Measurements from ENCODE around the gene APEX1.

APEX1 gene

DNA sequence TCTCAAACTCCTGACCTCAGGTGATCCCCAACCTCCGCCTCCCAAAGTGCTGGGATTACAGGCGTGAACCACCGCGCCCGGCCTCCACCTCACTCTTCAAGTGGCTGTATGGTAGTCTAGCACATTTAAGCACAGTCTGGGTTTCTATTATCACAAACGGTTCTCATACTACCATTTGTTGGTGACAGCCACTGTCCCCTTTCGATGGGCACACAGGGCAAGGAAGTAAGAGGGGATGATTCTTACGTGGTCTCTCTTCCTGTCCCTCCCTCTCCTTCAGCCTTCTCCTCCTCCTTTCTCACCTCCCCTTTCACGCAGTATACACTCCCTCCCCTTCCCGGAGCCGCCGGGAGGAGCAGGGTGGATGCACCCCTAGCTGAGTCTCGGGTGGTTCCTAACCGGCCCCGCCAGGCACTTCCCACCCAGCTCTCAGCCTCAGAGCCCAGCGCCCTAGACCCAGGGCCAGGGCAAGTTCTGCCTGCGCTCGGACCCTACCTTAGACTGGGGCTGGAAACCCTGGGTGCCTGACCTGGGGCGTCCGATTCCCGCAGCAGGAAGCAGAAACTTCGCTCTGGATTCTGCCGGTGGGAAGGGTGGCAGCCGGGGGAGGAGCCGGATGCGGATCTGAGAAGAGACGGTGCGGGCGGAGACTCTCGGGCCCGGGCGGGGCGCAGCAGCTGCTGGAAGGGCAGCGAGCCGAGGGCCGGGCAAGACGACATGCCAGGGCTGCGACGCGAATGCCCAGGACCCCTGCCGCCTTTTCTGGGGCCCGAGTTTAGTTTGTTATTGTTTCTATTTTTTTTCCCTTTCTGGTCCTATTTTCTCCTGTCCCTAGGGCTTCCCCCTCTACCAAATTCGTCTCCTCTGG is 41.9 kb upstream of the APEX1 start, which contains the start of gene TEP1:
Gene TEP1 (minus strand): TSS at position 626 of the 868 bp plus-strand sequence. CDS start 5,062 bp downstream, outside the sequence.
- H3K36me3 ChIP-seq (ENCODE audit: insufficient read depth, low read length), result peaks cover 4% of the 10 kb centered on the region
- peak within 1 kb of the TSS; percentile 90 for H3K27ac ChIP-seq (ENCODE audit: low read length)
- ATAC-seq (ENCODE audit: insufficient read depth, low read depth), result peak; percentile 89
- peak; percentile 83 for DNase-seq
- H4K20me1 ChIP-seq (ENCODE audit: insufficient read depth, low read length), result no peaks in the 10 kb centered on the region
- H2AFZ ChIP-seq (ENCODE audit: low read depth, low read length), result peak within 1 kb of the TSS; percentile 97
- H3K27me3 ChIP-seq (ENCODE audit: insufficient read depth, low read length, poor library complexity), result no peaks in the 10 kb centered on the region
- H3K4me3 ChIP-seq (ENCODE audit: low read depth in 1 of 2, low read length in 2 of 2), result peak within 1 kb of the TSS; percentile 59 to 98
- H3K9ac ChIP-seq (ENCODE audit: low read depth, low read length), result peak within 1 kb of the TSS; percentile 84
- TF ChIP-seq, protein P1, sequence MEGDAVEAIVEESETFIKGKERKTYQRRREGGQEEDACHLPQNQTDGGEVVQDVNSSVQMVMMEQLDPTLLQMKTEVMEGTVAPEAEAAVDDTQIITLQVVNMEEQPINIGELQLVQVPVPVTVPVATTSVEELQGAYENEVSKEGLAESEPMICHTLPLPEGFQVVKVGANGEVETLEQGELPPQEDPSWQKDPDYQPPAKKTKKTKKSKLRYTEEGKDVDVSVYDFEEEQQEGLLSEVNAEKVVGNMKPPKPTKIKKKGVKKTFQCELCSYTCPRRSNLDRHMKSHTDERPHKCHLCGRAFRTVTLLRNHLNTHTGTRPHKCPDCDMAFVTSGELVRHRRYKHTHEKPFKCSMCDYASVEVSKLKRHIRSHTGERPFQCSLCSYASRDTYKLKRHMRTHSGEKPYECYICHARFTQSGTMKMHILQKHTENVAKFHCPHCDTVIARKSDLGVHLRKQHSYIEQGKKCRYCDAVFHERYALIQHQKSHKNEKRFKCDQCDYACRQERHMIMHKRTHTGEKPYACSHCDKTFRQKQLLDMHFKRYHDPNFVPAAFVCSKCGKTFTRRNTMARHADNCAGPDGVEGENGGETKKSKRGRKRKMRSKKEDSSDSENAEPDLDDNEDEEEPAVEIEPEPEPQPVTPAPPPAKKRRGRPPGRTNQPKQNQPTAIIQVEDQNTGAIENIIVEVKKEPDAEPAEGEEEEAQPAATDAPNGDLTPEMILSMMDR (IDR thresholded peaks at IDR 0.05; ENCODE audit: borderline replicate concordance, extremely low read depth, low read length, poor library complexity, severe bottlenecking), result no peak
- no peak for TF ChIP-seq EZH2 (IDR thresholded peaks at IDR 0.05; ENCODE audit: borderline replicate concordance, low read depth, low read length, severe bottlenecking)
- H3K4me1 ChIP-seq (ENCODE audit: insufficient read depth, low read length), result peaks cover 38% of the 10 kb centered on the region
- H3K9me3 ChIP-seq (ENCODE audit: insufficient read depth, low read length, severe bottlenecking), result no peaks in the 10 kb centered on the region
- H3K4me2 ChIP-seq (ENCODE audit: insufficient read depth, low read length), result peak within 1 kb of the TSS; percentile 84
- peaks cover 10% of the 10 kb centered on the region for H3K79me2 ChIP-seq (ENCODE audit: insufficient read depth, low read length)

DNA sequence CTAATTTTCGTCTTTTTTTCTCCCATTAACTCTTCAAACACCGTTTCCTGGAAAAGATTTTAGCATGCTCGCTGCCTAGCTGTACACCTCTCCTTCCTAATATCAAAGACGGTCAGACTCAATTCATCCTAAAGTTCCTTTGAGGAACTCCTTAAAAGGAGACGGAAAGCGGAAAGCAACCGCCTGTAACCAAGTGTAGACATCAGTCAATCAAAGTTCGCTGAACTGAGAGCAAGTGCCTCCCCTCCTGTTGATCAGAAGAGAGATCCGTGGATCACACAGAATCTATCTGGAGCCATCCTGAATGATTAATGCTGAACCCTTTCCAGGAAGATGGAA is 41.3 kb upstream of the APEX1 start:
- Histone ChIP-seq H4K20me1 (ENCODE audit: insufficient read depth, low read length) (no peaks in the 10 kb centered on the region), H3K4me2 (ENCODE audit: insufficient read depth, low read length) (peak overlapping the region; percentile 84), H3K79me2 (ENCODE audit: insufficient read depth, low read length) (peaks cover 10% of the 10 kb centered on the region), H3K9me3 (ENCODE audit: insufficient read depth, low read length, severe bottlenecking) (no peaks in the 10 kb centered on the region), H3K4me3 (ENCODE audit: low read depth in 1 of 2, low read length in 2 of 2) (peak overlapping the region; percentile 59 to 98), H3K36me3 (ENCODE audit: insufficient read depth, low read length) (no peaks in the 10 kb centered on the region), H3K9ac (ENCODE audit: low read depth, low read length) (peak overlapping the region; percentile 84), H3K27me3 (ENCODE audit: insufficient read depth, low read length, poor library complexity) (no peaks in the 10 kb centered on the region), H3K4me1 (ENCODE audit: insufficient read depth, low read length) (peaks cover 38% of the 10 kb centered on the region), H2AFZ (ENCODE audit: low read depth, low read length) (peak overlapping the region; percentile 97), H3K27ac (ENCODE audit: low read length) (peak overlapping the region; percentile 90)
- TF ChIP-seq, protein P1 (IDR thresholded peaks at IDR 0.05; ENCODE audit: borderline replicate concordance, extremely low read depth, low read length, poor library complexity, severe bottlenecking), result no peak
- TF ChIP-seq EZH2 (IDR thresholded peaks at IDR 0.05; ENCODE audit: borderline replicate concordance, low read depth, low read length, severe bottlenecking), result no peak
- ATAC-seq (ENCODE audit: insufficient read depth, low read depth) (peak; percentile 46), DNase-seq (peak; percentile 47)

DNA sequence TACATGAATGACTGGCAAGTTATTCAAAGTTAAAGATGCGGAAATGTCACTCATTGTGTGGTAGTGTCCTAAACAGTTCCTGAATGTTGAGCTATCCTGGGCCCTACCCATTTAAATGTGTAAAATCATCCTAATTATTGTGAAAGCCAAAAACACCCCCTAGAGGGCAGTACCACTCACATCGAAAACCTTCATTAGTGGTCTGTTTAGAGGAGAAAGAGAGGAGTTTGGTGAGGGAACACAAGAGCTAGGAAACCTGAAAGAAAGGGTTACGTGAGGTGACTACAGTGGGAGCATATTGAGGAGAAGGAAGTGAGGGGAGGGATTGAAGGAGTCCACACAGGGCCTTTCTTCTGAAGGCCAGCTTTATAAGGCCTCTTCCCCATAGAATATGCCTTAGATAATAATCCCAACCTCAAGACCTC is 39.2 kb upstream of the APEX1 start:
- DNase-seq (peak; percentile 63), ATAC-seq (ENCODE audit: insufficient read depth, low read depth) (peak; percentile 63)
- H3K4me2 ChIP-seq (ENCODE audit: insufficient read depth, low read length), result peak overlapping the region; percentile 36; the same call in 1 of the 2 replicates
- no peaks in the 10 kb centered on the region for H3K36me3 ChIP-seq (ENCODE audit: insufficient read depth, low read length)
- peaks cover 10% of the 10 kb centered on the region for H3K79me2 ChIP-seq (ENCODE audit: insufficient read depth, low read length)
- no peak overlapping the region for H3K4me3 ChIP-seq (ENCODE audit: low read depth in 1 of 2, low read length in 2 of 2)
- no peaks in the 10 kb centered on the region for H4K20me1 ChIP-seq (ENCODE audit: insufficient read depth, low read length)
- H3K27ac ChIP-seq (ENCODE audit: low read length), result peak overlapping the region; percentile 23; the same call in 1 of the 2 replicates
- peaks cover 38% of the 10 kb centered on the region for H3K4me1 ChIP-seq (ENCODE audit: insufficient read depth, low read length)
- H3K9me3 ChIP-seq (ENCODE audit: insufficient read depth, low read length, severe bottlenecking), result no peaks in the 10 kb centered on the region
- no peaks in the 10 kb centered on the region for H3K27me3 ChIP-seq (ENCODE audit: insufficient read depth, low read length, poor library complexity)
- TF ChIP-seq EZH2 (IDR thresholded peaks at IDR 0.05; ENCODE audit: borderline replicate concordance, low read depth, low read length, severe bottlenecking), result no peak
- TF ChIP-seq, protein P1 (IDR thresholded peaks at IDR 0.05; ENCODE audit: borderline replicate concordance, extremely low read depth, low read length, poor library complexity, severe bottlenecking), result peak; percentile 83
- H3K9ac ChIP-seq (ENCODE audit: low read depth, low read length), result no peak overlapping the region
- peak overlapping the region; percentile 89 for H2AFZ ChIP-seq (ENCODE audit: low read depth, low read length)
